HFFc6 (cell line): ENCODE results near the gene KDM4E. TPM values are rescaled to one million over a fixed set of nuclear protein-coding genes. Genes with fewer than 3 reads are reported as not detected.

Experiments used
- DNase-seq: peaks from one replicate; pipeline ENCODE4 v3.0.0-alpha.2; 2018
- H3K27ac Mint-ChIP-seq: 2 replicates; pipeline ENCODE4 v1.8.0; 2020; ENCODE audit warnings: mild to moderate bottlenecking, mixed read lengths
- H3K27me3 Mint-ChIP-seq: 2 replicates; pipeline ENCODE4 v1.8.0; 2021; ENCODE audit warnings: mild to moderate bottlenecking, moderate library complexity, mixed read lengths; ENCODE audit not compliant: insufficient read depth
- H3K36me3 Mint-ChIP-seq: 2 replicates; pipeline ENCODE4 v1.8.0; 2021; ENCODE audit warnings: low read depth, mixed read lengths
- H3K4me1 Mint-ChIP-seq: 2 replicates; pipeline ENCODE4 v1.8.0; 2020; ENCODE audit warnings: low read depth, mixed read lengths
- H3K4me3 Mint-ChIP-seq: 2 replicates; pipeline ENCODE4 v1.8.0; 2020; ENCODE audit warnings: mild to moderate bottlenecking, moderate library complexity, mixed read lengths
- H3K9me3 Mint-ChIP-seq: 2 replicates; pipeline ENCODE4 v1.8.0; 2020; ENCODE audit warnings: mild to moderate bottlenecking, mixed read lengths
- CTCF ChIP-seq: fragments of 200-600 bp; sonication (generic); IDR thresholded peaks from 2 replicates; pipeline ENCODE4 v1.5.0; 2021; ENCODE audit warnings: antibody characterized with exemption, mild to moderate bottlenecking
- total RNA-seq, 6 experiments: library from RNA; stranded (reverse); fragmentation: NEBNext Ultra II Directional; extraction: Animal tissue kit (Norgen Biotek cat#: 25700); gene quantifications; 2 replicates in 1 of 6; 3 replicates in 5 of 6; pipeline ENCODE4 v1.2.3, GENCODE V29; 2021

Gene KDM4E
- total RNA-seq, 6 experiments from 2014 or later, result not detected

GRCh38 chr11:95066716-95067038, 41.6 kb downstream of the KDM4E start, which contains the start of gene SRSF8:
TSS of gene SRSF8 (plus strand) at chr11:95066919. CDS start at chr11:95067227, 308 bp downstream.
- peaks cover 4% of the 10 kb centered on the region; the same call in 1 of the 2 replicates for H3K27me3 Mint-ChIP-seq
- H3K4me3 Mint-ChIP-seq, result peak within 1 kb of the TSS; percentile 100
- H3K27ac Mint-ChIP-seq, result peak within 1 kb of the TSS; percentile 97
- DNase-seq, result no peak
- peaks cover 9% of the 10 kb centered on the region; the same call in 1 of the 2 replicates for H3K36me3 Mint-ChIP-seq
- no peaks in the 10 kb centered on the region for H3K9me3 Mint-ChIP-seq
- H3K4me1 Mint-ChIP-seq, result peaks cover 29% of the 10 kb centered on the region
- no peak for TF ChIP-seq CTCF

- TF ChIP-seq CTCF, result peak; percentile 73
- Mint-ChIP-seq H3K4me1 (peaks cover 29% of the 10 kb centered on the region), H3K27me3 (peaks cover 4% of the 10 kb centered on the region; the same call in 1 of the 2 replicates), H3K9me3 (no peaks in the 10 kb centered on the region), H3K27ac (peak overlapping the region; percentile 97), H3K36me3 (peaks cover 9% of the 10 kb centered on the region; the same call in 1 of the 2 replicates), H3K4me3 (peak overlapping the region; percentile 100)
- DNase-seq, result peak; percentile 74
Observed at GRCh38 chr11:95067039-95067840, 42.2 kb downstream of the KDM4E start.

GRCh38 chr11:95067841-95068219, 42.8 kb downstream of the KDM4E start:
- Mint-ChIP-seq H3K9me3 (no peaks in the 10 kb centered on the region), H3K36me3 (peaks cover 9% of the 10 kb centered on the region; the same call in 1 of the 2 replicates), H3K4me3 (peak overlapping the region; percentile 100), H3K4me1 (peaks cover 29% of the 10 kb centered on the region), H3K27me3 (peaks cover 4% of the 10 kb centered on the region; the same call in 1 of the 2 replicates), H3K27ac (peak overlapping the region; percentile 97)
- no peak for DNase-seq
- TF ChIP-seq CTCF, result no peak

GRCh38 chr11:95068549-95068948, 43.5 kb downstream of the KDM4E start:
- no peak for TF ChIP-seq CTCF
- Mint-ChIP-seq H3K27me3 (peaks cover 4% of the 10 kb centered on the region; the same call in 1 of the 2 replicates), H3K9me3 (no peaks in the 10 kb centered on the region), H3K36me3 (peaks cover 9% of the 10 kb centered on the region; the same call in 1 of the 2 replicates), H3K4me1 (peaks cover 29% of the 10 kb centered on the region), H3K27ac (peak overlapping the region; percentile 97), H3K4me3 (peak overlapping the region; percentile 100)
- DNase-seq, result peak; percentile 97

GRCh38 chr11:95070471-95070870, 45.4 kb downstream of the KDM4E start:
- TF ChIP-seq CTCF, result no peak
- no peak for DNase-seq
- Mint-ChIP-seq H3K36me3 (peaks cover 9% of the 10 kb centered on the region; the same call in 1 of the 2 replicates), H3K4me3 (no peak overlapping the region), H3K27me3 (peaks cover 4% of the 10 kb centered on the region), H3K9me3 (no peaks in the 10 kb centered on the region), H3K27ac (0 out of 2 replicates have a peak overlapping the region, but pooled peaks have one; percentile 24), H3K4me1 (peaks cover 29% of the 10 kb centered on the region)
